WTC11 (cell line): ENCODE results near the gene SORL1.

ENCODE experiments used
- ATF1 ChIP-seq: sonication (generic); formaldehyde crosslinking; IDR thresholded peaks from 2 replicates; pipeline ENCODE4 v1.8.1; 2023; ENCODE audit warnings: mild to moderate bottlenecking, moderate library complexity, missing genetic modification reagents
- CREM ChIP-seq: sonication (generic); formaldehyde crosslinking; IDR thresholded peaks from 2 replicates; pipeline ENCODE4 v1.8.1; 2022; ENCODE audit warnings: mild to moderate bottlenecking, missing genetic modification reagents, moderate library complexity
- CTCF ChIP-seq: fragments of 200-600 bp; IDR thresholded peaks from 2 replicates; pipeline ENCODE4 v1.8.0; 2022; ENCODE audit warnings: antibody characterized with exemption
- E2F1 ChIP-seq: sonication (generic); formaldehyde crosslinking; IDR thresholded peaks from 2 replicates; pipeline ENCODE4 v1.8.0; 2022; ENCODE audit warnings: mild to moderate bottlenecking, missing genetic modification reagents
- E2F4 ChIP-seq: sonication (generic); formaldehyde crosslinking; IDR thresholded peaks from 2 replicates; pipeline ENCODE4 v1.8.1; 2022; ENCODE audit warnings: low read depth, mild to moderate bottlenecking, moderate library complexity, missing genetic modification reagents, borderline replicate concordance
- ETV6 ChIP-seq: sonication (generic); formaldehyde crosslinking; IDR thresholded peaks from 2 replicates; pipeline ENCODE4 v1.8.1; 2022; ENCODE audit warnings: mild to moderate bottlenecking, missing genetic modification reagents
- HMGXB4 ChIP-seq: sonication (generic); formaldehyde crosslinking; IDR thresholded peaks from 2 replicates; pipeline ENCODE4 v1.8.1; 2023; ENCODE audit warnings: mild to moderate bottlenecking, moderate library complexity, missing genetic modification reagents
- IRF2 ChIP-seq: sonication (generic); formaldehyde crosslinking; IDR thresholded peaks from 2 replicates; pipeline ENCODE4 v1.8.0; 2022; ENCODE audit warnings: low read depth, missing genetic modification reagents, borderline replicate concordance
- JUN ChIP-seq: sonication (generic); formaldehyde crosslinking; IDR thresholded peaks from 2 replicates; pipeline ENCODE4 v1.8.0; 2023; ENCODE audit warnings: mild to moderate bottlenecking, missing genetic modification reagents
- NR1H2 ChIP-seq: sonication (generic); formaldehyde crosslinking; IDR thresholded peaks from 2 replicates; pipeline ENCODE4 v1.9.0; 2021; ENCODE audit warnings: mild to moderate bottlenecking, moderate library complexity, missing genetic modification reagents
- TCF7 ChIP-seq: sonication (generic); formaldehyde crosslinking; IDR thresholded peaks from 2 replicates; pipeline ENCODE4 v1.8.0; 2022; ENCODE audit warnings: mild to moderate bottlenecking, low read depth, missing genetic modification reagents, moderate library complexity
- ZNF425 ChIP-seq: fragments of 250-450 bp; sonication (Bioruptor Pico); conservative IDR thresholded peaks from 2 replicates; pipeline ENCODE4 v1.9.0; 2021; ENCODE audit warnings: mild to moderate bottlenecking
- ZNF671 ChIP-seq: fragments of 250-450 bp; sonication (Bioruptor Pico); IDR thresholded peaks from 2 replicates; pipeline ENCODE4 v1.8.0; 2021; ENCODE audit warnings: mild to moderate bottlenecking

GRCh38 chr11:121488170-121488569 lies 36.1 kb downstream of the SORL1 start:
- TF ChIP-seq CTCF (no peak), HMGXB4 (CRISPR knock-in tag) (no peak), E2F1 (CRISPR knock-in tag) (no peak), JUN (CRISPR knock-in tag) (no peak), NR1H2 (CRISPR knock-in tag) (no peak), CREM (no peak), ETV6 (CRISPR knock-in tag) (no peak), ATF1 (CRISPR knock-in tag) (no peak), TCF7 (no peak), E2F4 (CRISPR knock-in tag) (no peak), ZNF425 (no peak), ZNF671 (no peak), IRF2 (no peak)
